ENCODE data around the gene MANEA.
"Not testable (repeated sequence)": the region's sequence is repeated elsewhere in the genome, so short reads cannot be mapped to it uniquely, and the experiment has no call there.

MANEA gene

DNA sequence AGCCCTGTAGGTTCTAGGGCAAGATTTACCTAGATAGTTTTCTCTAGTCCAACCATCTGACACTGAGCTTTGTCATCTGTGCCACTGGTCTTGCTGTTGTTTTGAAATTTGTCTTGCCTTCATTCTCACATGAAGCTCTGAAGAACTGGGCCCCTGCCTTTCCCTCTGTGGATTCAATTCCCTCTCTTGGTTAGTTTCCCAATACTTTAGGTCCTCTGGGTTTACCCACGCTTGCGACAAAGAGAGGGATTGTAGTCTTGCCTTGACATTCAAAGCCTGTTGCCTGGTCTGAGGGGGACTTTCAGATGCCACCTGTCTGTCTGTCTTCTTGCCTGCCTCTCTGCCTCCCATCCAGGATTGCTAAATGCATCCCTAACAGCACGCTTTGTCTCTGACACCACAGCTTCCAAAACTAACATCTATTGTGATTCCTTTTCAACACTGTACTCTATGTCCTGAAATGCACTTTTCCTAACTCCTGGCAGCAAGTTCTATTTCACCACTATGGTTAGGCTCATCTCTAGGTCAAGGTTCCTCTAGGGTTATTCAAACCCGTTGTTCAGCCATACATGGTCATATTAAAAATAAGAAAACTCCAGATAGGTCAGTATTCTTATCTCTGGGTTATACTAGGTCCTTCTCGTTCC is 25.5 kb upstream of the MANEA start:
- Histone ChIP-seq H3K9me3 (ENCODE audit: control insufficient read depth, insufficient read depth, low read depth, low read length) (no peaks in the 10 kb centered on the region), H3K27ac (ENCODE audit: extremely low read depth, low read depth, low read length) (no peak overlapping the region), H3K4me3 (ENCODE audit: low read depth, low read length) (no peak overlapping the region), H3K36me3 (ENCODE audit: control insufficient read depth in 2 of 2, insufficient read depth in 1 of 2, low read length in 2 of 2) (no peaks in the 10 kb centered on the region), H3K4me1 (ENCODE audit: control insufficient read depth, insufficient read depth, low read length) (no peaks in the 10 kb centered on the region)
- CTCF ChIA-PET: no interaction called here
- POLR2A ChIA-PET: no interaction called here
- TF ChIP-seq ZNF747 (tag by site-specific recombination; IDR thresholded peaks at IDR 0.05): no peak
- TF ChIP-seq ZNF473 (tag by site-specific recombination; IDR thresholded peaks at IDR 0.05): no peak
- TF ChIP-seq ZNF548 (tag by site-specific recombination; IDR thresholded peaks at IDR 0.05): no peak
- TF ChIP-seq ZNF768 (tag by site-specific recombination; IDR thresholded peaks at IDR 0.05): no peak
- no peak for TF ChIP-seq ZNF510 (tag by site-specific recombination; IDR thresholded peaks at IDR 0.05; ENCODE audit: insufficient replicate concordance)
- TF ChIP-seq ZNF777 (tag by site-specific recombination; IDR thresholded peaks at IDR 0.05; ENCODE audit: borderline replicate concordance): no peak

DNA sequence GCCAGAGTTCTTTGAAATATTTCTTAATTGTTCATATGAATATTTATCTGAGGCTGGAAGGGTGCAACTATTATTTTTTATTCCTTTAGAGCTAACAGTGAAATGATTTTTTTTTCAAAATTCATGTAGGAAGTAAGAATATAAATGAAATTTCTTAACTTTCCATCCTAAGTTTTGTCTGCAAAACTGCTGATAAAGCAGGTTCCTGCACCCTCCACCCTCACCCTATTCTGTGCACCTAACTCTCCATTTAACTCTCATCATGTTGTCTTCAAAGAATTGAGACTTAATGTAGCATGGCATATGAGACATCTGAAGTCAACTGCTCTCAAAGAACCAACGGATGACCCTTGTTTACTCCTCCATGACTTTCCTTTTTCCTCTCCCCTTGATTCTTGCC is 23.5 kb upstream of the MANEA start:
- CTCF ChIA-PET: no interaction called here
- H3K4me1 ChIP-seq (ENCODE audit: control insufficient read depth, insufficient read depth, low read length): no peaks in the 10 kb centered on the region
- no peak overlapping the region for H3K4me3 ChIP-seq (ENCODE audit: low read depth, low read length)
- POLR2A ChIA-PET: no interaction called here
- no peaks in the 10 kb centered on the region for H3K36me3 ChIP-seq (ENCODE audit: control insufficient read depth in 2 of 2, insufficient read depth in 1 of 2, low read length in 2 of 2)
- no peak for TF ChIP-seq KLF8 (tag by site-specific recombination; IDR thresholded peaks at IDR 0.05)
- TF ChIP-seq ZNF292 (tag by site-specific recombination; IDR thresholded peaks at IDR 0.05; ENCODE audit: borderline replicate concordance, low read depth): no peak
- TF ChIP-seq EGR2 (tag by site-specific recombination; IDR thresholded peaks at IDR 0.05; ENCODE audit: low read depth): no peak
- TF ChIP-seq ZNF555 (tag by site-specific recombination; conservative IDR thresholded peaks at IDR 0.05): no peak
- no peak for TF ChIP-seq ZNF501 (tag by site-specific recombination; IDR thresholded peaks at IDR 0.05)
- TF ChIP-seq ZNF596 (tag by site-specific recombination; IDR thresholded peaks at IDR 0.05): no peak
- TF ChIP-seq ZNF157 (tag by site-specific recombination; IDR thresholded peaks at IDR 0.05): no peak
- TF ChIP-seq ZNF114 (tag by site-specific recombination; IDR thresholded peaks at IDR 0.05): no peak
- no peak for TF ChIP-seq ZNF266 (tag by site-specific recombination; IDR thresholded peaks at IDR 0.05; ENCODE audit: low read depth)
- TF ChIP-seq, protein P1, sequence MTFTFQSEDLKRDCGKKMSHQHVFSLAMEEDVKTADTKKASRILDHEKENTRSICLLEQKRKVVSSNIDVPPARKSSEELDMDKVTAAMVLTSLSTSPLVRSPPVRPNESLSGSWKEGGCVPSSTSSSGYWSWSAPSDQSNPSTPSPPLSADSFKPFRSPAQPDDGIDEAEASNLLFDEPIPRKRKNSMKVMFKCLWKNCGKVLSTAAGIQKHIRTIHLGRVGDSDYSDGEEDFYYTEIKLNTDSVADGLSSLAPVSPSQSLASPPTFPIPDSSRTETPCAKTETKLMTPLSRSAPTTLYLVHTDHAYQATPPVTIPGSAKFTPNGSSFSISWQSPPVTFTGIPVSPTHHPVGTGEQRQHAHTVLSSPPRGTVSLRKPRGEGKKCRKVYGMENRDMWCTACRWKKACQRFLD (tag by site-specific recombination; IDR thresholded peaks at IDR 0.05): no peak
- TF ChIP-seq ZNF830 (tag by site-specific recombination; IDR thresholded peaks at IDR 0.05; ENCODE audit: low read depth): no peak
- no peaks in the 10 kb centered on the region for H3K9me3 ChIP-seq (ENCODE audit: control insufficient read depth, insufficient read depth, low read depth, low read length)
- H3K27ac ChIP-seq (ENCODE audit: extremely low read depth, low read depth, low read length): no peak overlapping the region

DNA sequence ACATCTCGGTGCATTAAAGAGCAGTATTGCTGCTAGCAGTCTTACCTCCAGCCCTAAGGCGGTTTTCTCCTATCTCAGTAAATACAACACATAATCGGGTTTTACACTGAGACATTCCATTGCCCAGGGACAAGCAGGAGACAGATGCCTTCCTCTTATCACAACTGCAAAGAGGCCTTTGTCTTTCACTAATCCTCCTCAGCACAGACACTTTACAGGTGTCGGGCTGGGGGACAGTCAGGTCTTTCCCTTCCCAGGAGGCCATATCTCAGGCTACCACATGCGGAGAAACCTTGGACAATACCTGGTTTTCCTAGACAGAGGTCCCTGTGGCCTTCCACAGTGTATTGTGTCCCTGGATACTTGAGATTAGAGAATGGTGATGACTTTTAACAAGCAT is 16.4 kb upstream of the MANEA start:
- H3K27ac ChIP-seq (ENCODE audit: extremely low read depth, low read depth, low read length); H3K36me3 ChIP-seq (ENCODE audit: control insufficient read depth in 2 of 2, insufficient read depth in 1 of 2, low read length in 2 of 2); H3K4me3 ChIP-seq (ENCODE audit: low read depth, low read length); H3K4me1 ChIP-seq (ENCODE audit: control insufficient read depth, insufficient read depth, low read length); POLR2A ChIA-PET; CTCF ChIA-PET; H3K9me3 ChIP-seq (ENCODE audit: control insufficient read depth, insufficient read depth, low read depth, low read length): not testable (repeated sequence)

DNA sequence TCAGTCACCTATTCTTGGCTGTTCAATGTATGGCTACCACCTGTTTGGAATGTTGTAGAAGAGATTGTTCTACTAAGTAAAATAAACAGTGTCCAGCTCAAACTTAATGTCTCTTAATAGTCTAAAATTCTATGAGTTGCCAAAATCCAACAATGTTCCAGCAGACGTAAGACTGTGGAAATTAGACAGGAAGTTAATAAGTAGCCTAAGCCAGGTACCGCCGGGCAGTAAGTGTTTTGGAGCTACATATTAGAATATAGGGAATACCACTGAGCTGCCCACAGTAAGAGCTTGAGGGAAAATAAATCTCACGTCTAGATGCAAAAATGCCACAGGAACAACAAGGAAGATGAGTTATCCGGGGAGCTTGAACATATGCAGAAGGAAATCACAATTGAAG is 7.8 kb upstream of the MANEA start:
- no peaks in the 10 kb centered on the region for H3K9me3 ChIP-seq (ENCODE audit: control insufficient read depth, insufficient read depth, low read depth, low read length)
- no peaks in the 10 kb centered on the region for H3K4me1 ChIP-seq (ENCODE audit: control insufficient read depth, insufficient read depth, low read length)
- CTCF ChIA-PET: interaction anchor here (0.6 kb wide), 1 partner anchor 90 kb away, joined by 3 read pairs; no protein-coding TSS in a partner anchor
- POLR2A ChIA-PET: no interaction called here
- no peak overlapping the region for H3K27ac ChIP-seq (ENCODE audit: extremely low read depth, low read depth, low read length)
- TF ChIP-seq, protein P2, sequence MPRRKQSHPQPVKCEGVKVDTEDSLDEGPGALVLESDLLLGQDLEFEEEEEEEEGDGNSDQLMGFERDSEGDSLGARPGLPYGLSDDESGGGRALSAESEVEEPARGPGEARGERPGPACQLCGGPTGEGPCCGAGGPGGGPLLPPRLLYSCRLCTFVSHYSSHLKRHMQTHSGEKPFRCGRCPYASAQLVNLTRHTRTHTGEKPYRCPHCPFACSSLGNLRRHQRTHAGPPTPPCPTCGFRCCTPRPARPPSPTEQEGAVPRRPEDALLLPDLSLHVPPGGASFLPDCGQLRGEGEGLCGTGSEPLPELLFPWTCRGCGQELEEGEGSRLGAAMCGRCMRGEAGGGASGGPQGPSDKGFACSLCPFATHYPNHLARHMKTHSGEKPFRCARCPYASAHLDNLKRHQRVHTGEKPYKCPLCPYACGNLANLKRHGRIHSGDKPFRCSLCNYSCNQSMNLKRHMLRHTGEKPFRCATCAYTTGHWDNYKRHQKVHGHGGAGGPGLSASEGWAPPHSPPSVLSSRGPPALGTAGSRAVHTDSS (tag by site-specific recombination; IDR thresholded peaks at IDR 0.05): no peak
- TF ChIP-seq, protein P3, sequence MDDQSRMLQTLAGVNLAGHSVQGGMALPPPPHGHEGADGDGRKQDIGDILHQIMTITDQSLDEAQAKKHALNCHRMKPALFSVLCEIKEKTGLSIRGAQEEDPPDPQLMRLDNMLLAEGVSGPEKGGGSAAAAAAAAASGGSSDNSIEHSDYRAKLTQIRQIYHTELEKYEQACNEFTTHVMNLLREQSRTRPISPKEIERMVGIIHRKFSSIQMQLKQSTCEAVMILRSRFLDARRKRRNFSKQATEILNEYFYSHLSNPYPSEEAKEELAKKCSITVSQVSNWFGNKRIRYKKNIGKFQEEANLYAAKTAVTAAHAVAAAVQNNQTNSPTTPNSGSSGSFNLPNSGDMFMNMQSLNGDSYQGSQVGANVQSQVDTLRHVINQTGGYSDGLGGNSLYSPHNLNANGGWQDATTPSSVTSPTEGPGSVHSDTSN (CRISPR knock-in tag; IDR thresholded peaks at IDR 0.05): no peak
- H3K4me3 ChIP-seq (ENCODE audit: low read depth, low read length): no peak overlapping the region
- no peaks in the 10 kb centered on the region for H3K36me3 ChIP-seq (ENCODE audit: control insufficient read depth in 2 of 2, insufficient read depth in 1 of 2, low read length in 2 of 2)

Data from HEK293 (cell line).